DMS153 treated with DMSO at 0.1 percent for 48 hours (cell line): Measurements from ENCODE around the gene DCAF6.
"Not testable (repeated sequence)": the region's sequence is repeated elsewhere in the genome, so short reads cannot be mapped to it uniquely, and the experiment has no call there.

ENCODE experiments used
- DNase-seq: peaks from one replicate; lab custom pipeline; 2025; ENCODE audit not compliant: unreplicated experiment; lab: John Stamatoyannopoulos, UW

The DCAF6 gene

DNA sequence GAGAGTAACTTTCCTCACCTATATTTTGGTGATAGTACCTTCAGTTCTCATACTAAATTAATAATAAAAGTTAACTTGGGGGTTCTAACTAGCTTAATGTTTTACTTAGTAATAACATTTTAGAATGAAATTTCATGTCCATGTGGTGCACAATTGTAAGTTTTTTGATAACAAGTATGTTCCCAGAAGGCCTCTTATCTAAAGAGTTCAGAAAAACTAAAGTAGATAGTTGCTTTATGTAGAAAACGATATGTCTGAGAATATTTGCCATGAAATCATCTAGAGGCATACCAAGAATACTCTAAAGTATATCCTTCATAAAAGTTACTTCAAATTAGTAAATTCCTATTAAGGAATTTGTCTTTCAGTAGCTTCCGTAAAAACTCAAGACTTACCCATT, 12.4 kb upstream of the DCAF6 start:
- DNase-seq, result no peak

DNA sequence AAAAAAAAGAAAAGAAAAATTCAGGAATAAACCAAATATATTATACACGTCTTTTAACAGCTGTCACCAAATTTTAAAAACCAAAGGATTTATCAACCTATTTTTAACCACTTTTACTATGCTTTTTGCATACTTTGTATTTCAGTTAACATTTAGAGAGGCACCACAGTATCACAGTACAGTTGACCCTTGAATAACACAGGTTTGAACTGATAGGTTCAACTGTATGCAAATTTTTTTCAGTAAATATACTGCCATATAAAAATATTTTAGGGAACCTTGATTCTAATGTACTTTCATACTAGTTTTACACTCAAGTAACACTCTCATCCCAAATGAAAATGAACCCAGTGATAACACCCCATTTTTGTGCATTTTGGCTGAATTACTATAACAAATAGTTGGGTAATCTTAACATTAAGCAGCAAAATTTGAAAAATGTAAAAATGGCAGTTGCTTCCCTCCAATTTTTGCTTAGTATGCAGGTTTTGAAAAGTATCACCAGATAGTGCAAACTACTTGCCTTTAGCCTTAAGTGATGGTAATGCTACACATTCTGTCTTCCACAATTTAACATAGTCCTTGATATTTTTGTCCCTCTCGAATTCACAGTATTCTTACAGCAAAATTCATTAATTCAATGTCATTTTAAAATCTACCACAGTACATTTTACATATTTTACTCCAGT, 11.8 kb upstream of the DCAF6 start:
- DNase-seq, result no peak

DNA sequence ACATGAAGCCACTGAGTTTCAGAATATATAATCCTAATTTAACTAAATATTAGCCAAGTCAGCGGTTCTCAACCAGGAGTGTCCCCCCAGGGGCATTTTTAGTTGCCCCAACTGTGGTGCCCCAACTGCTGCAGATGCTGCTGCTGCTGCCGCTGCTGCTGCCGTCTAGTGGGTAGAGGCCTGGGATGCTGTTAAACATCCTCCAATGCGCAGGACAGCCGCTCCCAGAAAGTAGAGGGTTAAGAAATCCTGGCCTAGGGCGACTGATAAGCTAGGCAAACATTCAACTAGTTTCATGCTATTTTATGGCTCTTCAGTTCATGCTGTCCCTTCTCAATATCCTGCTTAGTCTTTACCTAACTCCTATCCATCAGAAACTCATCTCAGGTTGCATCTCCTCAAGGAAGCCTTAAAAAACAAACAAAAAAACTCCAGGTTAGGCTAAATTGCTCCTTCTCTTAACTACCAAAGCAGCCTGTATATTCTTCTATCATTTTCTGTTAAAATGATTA, 9.9 kb upstream of the DCAF6 start:
- DNase-seq, result no peak

DNA sequence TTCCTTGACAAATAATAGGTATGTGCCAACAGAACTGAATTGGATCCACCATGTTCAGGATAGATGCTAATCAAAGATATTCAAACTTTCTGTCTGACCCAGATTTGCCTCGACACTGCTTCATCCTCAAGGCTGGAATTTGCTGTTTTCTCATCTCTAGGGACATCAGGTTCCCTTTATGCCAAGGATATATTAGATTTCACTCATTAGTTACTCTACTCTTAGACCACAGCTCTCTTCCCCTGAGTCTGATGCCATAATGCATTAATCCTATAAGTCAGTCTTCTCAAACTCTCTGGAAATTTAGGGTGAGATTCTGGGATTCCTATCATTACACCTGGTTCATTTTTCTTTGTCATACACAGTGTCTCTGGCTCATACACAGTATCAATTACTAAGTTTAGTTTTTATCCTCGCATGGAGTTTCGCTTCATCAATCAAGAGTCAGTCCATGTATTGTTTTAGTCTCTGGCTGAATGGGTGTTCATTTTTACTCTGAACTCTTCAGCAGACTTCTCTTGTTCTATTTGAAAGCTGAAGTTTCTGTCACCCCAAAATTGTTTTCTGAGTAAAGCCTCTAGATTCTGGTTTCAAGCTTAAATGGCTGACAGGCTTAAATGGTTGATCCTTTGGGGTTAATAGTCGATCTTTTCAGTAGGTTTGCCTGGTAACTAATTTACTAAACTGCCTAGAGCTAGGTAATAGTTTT, 9.3 kb upstream of the DCAF6 start:
- DNase-seq, result no peak

DNA sequence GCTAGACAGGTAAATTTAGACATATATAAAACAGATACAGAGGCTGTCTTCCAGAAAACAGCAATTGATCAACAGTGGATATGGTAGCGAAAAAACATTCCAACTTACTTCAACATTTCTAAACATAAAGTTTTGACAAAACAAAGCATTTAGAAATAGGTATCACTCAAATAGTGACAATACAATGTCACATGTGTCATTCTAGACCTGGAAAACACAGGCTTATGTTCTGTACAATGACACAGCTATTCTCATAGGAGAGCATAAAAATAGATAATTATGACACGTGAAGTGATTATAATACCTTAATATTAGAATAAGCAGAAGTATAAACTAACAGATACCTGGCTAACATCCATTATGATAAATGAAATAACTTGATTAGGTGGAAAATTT, 8.0 kb upstream of the DCAF6 start:
- DNase-seq, result no peak

DNA sequence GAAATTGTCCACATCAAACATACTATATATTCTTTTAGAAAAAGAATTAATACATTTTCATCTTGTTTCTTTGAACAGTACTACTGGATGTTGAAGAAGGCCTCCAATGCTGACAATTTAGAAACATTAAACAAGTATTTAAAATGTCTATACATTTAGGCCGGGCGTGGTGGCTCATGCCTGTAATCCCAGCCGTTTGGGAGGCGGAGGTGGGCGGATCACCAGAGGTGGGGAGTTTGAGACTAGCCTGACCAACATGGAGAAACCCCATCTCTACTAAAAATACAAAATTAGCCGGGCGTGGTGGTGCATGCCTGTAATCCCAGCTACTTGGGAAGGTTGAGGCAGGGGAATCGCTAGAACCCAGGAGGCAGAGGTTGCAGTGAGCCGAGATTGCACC, 7.6 kb upstream of the DCAF6 start:
- not testable (repeated sequence) for DNase-seq

DNA sequence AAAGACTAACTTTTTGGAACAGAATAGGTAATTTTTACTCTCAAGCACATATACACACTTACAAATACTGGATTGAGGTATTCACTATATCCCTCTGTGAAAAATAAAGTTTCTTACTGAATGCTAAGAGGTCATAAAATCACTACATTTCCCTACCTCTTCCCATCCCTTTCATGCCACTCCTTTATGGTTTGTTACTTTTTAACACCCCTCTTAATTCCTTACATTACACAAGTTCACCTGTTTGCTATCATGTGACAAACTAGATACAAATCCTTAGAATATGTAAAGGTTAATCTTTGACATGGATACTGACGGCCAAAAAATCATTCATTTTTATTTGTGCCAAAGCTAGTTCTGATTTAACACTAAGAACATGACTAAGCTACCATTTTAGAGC, 6.8 kb upstream of the DCAF6 start:
- DNase-seq, result no peak

DNA sequence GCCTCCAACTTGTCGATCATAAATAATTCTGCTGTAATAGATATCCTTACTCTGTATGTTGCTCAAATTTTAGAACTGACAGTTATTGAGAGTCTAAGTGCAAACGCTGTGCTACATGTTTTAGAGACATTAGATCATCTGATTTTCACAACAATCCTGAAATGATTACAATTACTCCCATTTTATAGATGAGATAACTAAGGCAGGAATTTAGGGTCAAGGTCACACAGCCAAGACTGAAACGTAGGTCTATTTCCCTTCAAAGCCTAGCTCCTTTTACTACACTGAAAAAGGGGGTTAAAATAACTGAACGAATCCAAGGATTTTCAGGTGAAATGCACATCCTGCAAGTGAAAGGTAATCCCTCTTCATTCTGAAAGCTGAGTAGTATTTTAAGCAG, 2.7 kb upstream of the DCAF6 start:
- DNase-seq, result no peak

DNA sequence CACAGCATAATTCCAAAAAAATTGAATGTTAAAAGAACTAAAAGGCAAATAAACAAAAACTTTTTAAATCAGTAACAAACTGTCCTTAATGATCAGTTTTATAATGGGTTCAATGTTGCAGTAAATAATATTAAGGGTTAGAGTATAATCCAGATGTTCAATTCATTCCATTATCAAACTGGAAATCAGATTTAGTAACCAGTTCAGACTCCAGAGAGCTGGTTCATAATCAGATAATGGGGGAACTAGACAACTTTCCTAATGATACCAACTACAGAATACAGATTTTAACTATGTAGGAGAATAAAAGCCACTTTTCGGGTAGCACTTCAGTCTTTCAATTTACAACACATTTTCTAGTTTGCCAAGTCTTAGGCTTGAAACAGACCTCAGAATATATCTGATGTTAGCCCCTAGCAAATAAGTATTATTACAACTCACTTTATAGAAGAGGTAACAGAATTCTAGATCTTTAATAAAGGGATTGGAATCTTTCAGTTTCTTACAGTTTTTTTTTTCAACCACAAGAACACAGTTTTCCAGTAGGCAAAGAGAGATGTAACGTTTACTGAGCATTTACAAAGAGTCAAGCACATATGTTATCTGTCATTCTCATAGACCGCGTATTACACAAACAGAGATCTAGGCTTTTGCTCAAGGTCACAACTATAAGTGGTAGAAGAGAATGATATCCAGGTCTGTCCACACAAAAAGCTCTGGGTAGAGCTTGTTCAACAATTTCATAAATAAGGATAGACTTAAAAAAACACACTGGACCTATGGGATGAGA, 1.9 kb upstream of the DCAF6 start:
- DNase-seq, result no peak

DNA sequence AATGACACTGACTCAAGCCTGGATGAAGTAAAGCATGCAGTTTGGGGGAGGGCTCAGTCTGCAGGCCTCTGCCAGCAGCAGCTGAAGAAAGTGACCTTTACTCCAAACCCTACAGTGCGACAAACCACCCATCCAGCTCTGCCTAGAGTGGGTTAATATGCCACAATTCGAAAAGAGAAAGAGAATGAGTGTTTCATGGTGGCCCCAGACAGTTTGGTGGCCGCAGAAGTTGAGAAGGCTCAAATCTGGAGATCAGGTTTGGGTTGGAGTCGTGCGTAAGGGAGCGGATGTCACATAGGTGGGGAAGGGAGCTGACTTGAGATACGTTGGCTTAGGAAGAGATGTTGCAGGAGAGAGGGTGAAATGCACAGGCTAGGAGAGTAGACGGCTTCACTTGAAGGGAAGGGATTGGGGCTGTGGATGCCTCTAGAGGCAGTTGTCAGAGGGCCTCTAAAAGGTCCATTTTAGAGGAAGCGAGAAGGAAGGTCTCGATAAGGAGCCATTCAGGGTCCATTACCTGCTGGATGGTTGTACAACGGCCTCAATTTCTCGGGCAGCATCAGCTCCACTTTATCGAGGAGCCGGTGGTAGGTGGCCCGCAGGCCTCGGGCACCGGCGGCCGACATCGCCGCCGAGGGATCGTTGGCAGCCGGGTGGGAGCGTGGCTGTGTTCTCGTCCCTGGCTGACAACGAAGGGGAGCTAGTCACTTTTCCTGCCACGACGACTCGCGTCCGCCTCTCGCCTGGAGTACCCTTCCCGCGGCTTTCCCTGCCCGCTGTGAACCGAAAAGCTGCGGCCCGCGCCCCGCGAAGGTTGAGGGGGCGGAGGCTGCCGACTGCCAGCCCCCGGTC, 1.0 kb upstream of the DCAF6 start:
- DNase-seq, result peak; percentile 68

DNA sequence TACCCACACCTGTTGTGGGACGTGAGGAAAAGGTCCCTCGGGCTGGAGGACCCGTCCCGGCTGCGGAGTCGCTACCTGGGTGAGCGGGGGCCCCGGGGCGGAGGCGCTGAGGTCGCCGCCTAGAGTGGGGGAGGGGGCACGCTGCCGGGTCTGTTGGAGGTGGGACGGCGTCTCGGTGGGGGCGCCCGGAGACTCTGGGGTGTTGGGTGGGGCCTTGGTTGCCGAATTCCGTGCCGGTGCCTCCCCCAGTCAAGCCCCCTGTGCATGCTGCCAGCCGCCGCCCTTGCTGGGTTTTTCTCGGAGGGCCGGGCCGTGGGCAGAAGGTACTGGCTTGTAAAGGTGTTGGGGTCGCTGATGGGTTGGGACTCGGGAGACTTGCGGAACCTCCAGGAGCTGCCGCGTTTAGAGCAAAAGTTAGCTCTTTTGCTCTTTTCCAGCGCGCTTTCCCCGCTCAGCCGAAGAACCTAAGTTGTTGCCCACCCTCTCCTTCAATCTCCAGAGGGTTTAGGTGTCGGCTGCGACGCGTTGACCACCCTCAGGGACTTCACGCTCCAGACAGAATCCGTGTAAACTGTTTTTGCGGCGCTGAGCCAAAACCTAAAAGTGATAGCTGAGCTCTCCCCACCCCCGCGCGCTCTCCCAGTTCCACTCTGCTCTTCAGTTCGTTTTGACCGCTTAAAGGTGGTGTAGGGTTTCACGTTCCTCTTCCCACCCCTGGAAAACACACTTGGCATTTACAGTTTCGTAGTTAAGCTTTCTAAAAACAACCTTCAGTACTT, 636 bp downstream of the DCAF6 start, which contains the start of gene MPC2:
Gene MPC2 (minus strand): TSS at position 143 of the 779 bp plus-strand sequence. CDS start 1,231 bp downstream, outside the sequence.
- peak; percentile 86 for DNase-seq

DNA sequence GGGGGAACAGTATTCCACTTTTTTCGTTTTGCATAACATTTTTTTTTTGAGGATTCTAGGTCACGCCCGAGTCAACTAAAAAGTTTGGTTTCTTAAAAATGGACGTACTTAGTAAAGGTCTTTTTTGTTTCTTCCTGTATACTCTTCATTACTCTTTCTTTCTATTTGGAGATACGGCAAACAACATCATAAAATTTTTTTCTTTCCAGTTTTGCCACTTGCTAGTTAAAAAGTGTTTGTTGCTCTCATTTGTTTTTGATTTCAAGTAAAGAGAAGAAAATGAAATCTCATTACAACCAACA, 1.2 kb downstream of the DCAF6 start:
- DNase-seq, result no peak

DNA sequence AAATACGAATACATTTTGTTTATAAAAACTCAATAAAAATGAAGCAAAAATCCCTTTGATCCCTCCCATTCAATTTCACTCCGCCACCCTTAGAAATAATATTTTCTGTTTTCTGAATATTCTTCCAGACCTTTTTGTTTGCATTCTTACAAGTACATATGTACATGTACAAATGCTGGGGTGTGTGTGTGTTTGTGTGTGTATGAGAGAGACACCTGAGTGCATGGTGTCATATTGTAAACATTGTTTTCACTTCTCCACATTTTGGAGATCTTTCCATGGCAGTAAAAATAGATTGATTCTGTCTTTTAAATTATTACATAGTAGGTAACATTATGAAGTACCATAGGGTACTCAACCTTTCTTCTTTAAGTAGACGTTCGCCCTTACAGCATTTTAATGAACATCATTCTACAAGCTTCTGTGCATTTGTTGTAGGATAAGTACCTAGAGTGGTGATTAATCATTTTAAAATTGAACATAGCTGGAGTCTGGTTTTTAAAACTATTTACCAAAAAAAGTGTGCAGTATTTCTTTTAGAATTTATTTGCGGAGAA, 1.7 kb downstream of the DCAF6 start:
- DNase-seq, result no peak

DNA sequence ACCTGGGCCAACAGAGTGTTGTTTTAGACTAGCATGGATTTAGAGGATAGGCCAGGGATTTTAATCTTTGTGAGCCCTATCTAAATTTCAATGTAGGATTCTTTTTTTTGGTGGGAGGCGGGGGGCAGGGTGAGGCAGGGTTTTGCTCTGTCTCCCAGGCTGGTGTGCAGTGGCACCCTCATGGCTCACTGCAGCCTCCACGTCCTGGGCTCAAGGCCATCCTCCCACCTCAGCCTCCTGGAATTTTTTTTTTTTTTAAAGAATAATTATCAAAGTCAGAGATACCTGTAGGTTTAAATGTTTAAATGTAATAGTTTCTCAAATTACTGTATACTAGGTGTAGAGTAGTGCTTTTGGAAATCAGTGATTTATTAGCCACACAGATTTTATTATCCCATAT, 3.8 kb downstream of the DCAF6 start:
- DNase-seq, result no peak

DNA sequence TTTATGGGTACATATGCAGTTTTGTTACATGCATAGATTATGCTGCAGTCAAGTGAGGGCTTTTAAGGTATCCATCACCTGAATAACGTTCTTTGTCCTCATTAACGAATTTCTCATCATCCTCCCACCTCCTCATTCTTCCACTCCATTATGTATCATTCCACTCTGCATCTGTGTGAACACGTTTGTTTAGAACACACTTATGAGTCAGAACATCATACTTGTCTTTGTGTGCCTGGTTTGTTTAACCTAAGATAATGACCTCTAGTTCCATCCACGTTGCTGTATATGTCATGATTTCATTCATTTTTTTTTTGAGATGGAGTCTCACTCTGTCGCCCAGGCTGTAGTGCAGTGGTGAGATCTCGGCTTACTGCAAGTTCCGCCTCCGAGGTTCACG, 7.1 kb downstream of the DCAF6 start:
- no peak for DNase-seq

DNA sequence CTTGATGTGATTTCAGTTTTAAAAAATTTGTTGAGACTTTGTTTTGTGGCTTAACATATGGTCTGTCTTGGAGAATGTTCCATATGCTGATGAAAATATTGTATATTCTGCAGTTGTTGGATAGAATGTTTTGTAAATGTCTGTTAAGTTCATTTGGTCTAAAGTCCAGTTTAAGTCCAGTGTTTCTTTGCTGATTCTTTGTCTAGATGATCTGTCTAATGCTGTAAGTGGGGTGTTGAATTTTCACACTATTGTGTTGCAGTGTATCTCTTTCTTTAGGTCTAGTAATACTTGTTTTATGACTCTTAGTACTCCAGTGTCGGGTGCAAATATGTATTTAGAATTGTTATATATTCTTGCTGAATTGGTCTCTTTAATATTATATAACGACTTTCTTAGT, 11.2 kb downstream of the DCAF6 start:
- DNase-seq, result no peak

DNA sequence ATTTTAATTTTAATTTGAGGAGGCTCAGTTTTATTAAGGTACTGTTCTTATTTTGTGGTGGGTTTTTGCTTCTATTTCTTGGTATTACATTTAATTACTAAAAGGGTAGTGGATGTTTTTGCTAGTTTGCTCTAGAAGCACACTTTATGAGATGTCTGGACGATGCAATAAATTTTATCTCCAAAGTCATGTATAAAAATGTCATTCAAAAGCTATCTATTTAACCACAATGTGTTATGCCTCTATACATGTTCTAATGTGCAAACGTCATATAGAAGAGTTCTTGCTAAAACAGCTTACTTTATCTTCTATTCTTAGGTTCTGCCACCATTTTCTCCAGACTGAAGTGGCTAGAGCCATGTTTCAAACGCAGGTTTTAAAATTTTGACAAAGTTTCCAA, 13.3 kb downstream of the DCAF6 start:
- no peak for DNase-seq

DNA sequence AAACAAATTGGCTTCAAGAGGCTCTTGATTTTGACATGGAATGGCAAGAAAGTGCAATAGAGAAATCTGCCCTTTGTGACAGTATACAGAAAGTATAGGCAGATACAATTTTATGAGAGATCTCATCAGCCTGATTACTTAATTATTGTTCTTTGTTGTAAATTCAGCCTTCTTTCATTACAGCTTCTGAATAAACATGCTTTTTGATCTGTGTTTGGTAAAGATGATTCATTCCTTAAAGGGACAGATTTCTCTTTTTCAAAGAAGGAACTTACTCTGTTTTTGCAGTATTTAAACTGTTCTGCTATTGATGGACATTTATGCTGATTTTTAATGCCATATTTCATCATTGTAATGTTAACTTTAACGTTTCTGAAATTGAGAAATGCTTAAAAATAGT, 14.1 kb downstream of the DCAF6 start:
- no peak for DNase-seq

DNA sequence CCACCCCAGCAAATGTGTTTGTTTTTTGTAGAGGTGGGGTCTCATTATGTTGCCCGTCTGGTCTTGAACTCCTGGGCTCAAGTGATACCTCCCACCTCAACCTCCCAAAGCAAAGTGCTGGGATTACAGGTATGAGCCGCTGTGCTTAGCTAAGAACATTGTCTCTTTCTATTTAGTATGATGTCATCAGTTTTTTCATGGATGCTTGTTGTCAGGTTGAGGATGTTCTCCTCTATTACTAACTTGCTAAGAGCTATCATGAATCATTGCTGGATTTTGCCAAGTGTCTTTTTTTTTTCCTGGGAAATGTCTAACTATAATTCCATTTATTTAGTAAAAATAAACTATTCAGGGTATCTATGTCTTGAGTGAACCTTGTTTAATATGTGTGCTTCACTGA, 19.4 kb downstream of the DCAF6 start:
- no peak for DNase-seq

DNA sequence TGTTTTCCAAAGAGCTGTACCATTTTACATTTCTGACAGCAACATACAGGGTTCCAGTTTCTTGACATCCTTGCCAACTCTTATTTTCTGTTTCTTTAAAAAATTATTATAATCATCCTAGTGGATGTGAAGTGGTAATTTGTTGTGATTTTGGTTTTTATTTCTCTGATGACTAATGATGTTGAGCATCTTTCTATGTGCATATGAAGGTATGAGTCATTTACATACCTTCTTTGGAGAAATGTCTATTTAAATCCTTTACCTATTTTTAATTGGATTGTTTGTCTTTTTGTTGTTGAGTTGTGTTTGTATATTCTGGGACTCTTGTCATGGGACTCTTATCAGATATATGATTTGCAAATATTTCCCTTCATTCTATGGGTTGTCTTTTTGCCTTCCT, 21.2 kb downstream of the DCAF6 start:
- DNase-seq, result no peak
